GM18858 (cell line): ENCODE data around the gene YBX1.
"Not testable (repeated sequence)": the region's sequence is repeated elsewhere in the genome, so short reads cannot be mapped to it uniquely, and the experiment has no call there.

Experiments used
- ATAC-seq: cut with Tn5 transposase; IDR thresholded peaks from one replicate; pipeline ENCODE4 v1.9.1; 2021; ENCODE audit not compliant: unreplicated experiment

YBX1 gene

GRCh38 chr1:42689912-42690311 is 7.7 kb downstream of the YBX1 start:
- ATAC-seq, result no peak

- ATAC-seq, result no peak
Measured at GRCh38 chr1:42690477-42691156, 8.4 kb downstream of the YBX1 start.

DNA sequence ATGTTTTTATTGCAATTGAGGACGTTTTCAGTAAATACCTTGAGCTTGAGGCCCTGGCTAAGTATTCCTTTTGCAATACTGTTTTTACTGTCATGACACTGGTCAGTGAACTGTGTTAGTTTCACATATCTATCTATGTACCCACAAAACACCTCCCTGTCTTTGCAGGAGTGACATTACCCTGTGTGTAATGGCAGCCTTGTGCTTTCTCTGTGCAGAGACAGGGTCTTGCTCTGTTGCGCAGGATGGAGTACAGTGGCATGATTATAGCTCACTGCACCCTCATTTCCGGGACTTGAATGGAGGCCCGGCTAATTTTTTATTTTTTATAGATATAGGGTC is 8.9 kb downstream of the YBX1 start:
- ATAC-seq, result no peak

DNA sequence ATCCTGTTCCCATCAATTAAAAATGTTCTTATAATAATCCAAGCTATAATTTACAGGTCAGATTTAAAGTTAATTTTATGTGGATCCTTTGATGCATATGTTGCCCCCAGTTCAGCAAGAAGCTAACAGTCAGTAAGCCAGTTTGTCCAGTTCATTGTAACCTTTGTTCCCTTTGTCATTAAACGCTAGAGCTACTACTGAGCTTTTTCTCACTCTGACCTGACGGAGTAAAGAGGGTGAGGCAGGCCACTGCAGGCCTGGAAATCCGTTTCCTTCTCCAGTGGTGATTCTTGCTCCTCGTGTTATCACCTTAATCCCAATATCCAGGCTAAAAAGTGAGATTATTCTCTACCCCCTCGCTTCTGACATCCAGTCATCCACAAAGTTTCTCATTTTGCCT is 10.2 kb downstream of the YBX1 start:
- no peak for ATAC-seq

DNA sequence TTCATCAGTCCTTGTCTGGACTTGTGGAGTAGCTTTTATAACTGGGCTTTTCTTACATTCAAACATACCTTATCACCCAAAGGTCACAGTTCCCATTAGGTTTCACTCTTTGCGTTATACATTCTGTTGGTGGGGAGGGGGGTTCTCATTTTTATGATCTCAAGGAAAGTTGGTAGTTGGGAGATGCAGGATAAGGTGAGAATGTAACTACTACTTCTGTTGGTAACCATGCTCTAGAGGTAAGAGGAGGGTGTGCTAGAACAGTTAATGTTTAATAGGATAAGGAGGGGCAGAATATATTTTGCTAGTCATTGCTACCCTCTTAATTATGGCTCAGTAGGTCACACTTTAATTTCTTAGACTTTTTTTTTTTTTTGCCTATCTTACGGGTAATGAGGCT is 10.7 kb downstream of the YBX1 start:
- ATAC-seq, result no peak

- ATAC-seq, result no peak
Measured at GRCh38 chr1:42698081-42698813, 16.0 kb downstream of the YBX1 start.

DNA sequence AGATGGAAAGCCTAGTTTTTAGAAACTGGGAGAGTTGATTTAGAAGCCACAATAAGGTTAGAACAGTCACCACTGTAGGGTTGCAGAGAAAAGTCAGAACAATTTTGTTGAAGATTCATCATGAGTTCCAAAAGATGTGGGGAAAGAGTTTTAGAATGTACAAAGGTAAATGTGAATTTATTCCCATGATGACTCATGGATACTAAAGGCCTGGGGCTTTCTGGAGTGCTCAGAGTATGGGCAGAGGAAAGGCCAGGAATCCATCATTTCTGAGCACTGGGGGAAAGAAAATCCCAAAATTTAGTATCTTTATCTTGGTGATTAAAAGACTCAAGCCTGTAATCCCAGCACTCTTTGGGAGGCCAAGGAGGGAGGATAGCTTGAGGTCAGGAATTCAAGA is 17.8 kb downstream of the YBX1 start:
- no peak for ATAC-seq

DNA sequence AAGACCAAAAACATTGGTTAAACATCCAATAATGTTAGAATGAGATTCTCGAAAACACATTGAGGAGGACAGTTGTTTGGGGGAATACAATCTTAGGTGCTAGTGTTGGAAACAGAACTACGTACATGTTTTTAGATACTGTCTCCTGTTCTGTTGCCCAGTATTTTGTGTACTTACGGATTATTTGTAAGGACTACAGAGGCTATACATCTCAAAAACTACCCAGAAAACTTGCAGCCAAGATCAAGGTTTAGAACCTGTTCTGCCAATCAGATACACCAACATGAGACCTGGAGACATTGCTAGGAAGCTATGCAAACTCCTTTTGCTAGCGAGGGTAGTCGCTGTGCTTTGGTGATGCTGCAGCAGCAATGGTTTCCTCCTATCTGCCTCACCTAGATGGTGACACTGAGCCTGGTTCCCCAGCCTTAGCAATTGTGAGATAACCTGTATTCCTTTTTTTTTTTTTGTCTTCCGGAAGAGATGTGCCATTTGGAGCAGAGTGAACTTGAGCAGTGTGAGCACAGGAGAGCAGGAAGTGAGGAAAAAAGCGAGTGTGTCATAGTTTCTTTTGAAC is 21.8 kb downstream of the YBX1 start:
- no peak for ATAC-seq

- not testable (repeated sequence) for ATAC-seq
Measured at GRCh38 chr1:42712808-42713207, 30.6 kb downstream of the YBX1 start.

DNA sequence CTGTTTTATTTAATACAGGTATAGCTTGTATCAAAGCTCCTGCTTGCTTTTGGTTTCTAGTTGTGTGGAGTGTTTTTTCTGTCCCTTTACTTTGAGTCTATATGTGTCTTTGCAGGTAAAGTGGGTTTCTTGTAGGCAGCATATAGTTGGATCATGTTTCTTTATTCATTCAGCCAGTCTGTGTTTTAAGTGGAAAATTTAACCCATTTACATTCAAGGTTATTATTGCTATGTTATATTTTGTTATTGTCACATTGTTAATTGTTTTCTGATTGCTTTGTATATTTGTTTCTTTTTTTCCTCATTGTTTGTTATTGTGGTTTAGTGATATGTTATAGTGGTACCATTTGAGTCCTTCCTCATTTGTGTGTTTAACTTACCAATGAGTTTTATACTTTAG is 31.1 kb downstream of the YBX1 start:
- ATAC-seq, result no peak

DNA sequence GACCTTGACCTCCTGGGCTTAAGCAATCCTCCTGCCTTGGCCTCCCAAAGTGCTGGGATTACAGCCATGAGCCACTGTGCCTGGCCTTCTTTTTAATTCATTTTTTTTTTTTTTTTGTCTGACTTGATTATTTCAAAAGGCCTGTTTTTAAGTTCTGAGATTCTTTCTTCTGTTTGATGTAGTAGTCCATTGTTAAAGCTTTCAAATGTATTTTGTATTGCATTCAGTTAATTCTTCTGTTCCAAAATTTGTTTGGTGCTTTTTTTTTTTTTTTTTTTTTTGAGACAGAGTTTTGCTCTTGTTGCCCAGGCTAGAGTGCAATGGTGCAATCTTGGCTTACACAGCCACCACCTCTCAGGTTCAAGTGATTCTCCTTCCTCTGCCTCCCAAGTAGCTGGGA is 32.2 kb downstream of the YBX1 start:
- ATAC-seq, result not testable (repeated sequence)

DNA sequence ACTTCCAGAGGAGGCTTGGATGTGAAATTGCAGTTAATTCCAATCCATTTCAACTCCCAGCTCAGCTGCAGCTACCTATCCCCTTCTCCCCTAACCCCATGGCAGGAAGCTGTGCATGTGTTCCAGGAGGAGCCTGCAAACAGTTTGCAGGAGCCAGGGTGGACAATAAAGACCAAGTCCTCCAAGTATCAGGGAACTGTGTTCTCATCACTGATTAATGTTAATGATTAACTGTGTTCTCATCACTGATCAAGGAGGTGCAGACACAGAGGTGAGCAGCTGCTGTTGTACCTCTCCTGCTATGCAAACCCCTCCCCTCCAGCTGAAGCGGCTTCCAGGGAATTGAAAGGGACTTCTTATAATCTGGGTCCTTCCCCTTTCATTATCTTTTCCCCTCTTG is 38.6 kb downstream of the YBX1 start:
- no peak for ATAC-seq

GRCh38 chr1:42721926-42722325 is 39.7 kb downstream of the YBX1 start:
- ATAC-seq, result no peak

- ATAC-seq, result not testable (repeated sequence)
Measured at GRCh38 chr1:42722403-42722802, 40.2 kb downstream of the YBX1 start.

- no peak for ATAC-seq
Measured at GRCh38 chr1:42723511-42723910, 41.3 kb downstream of the YBX1 start.

DNA sequence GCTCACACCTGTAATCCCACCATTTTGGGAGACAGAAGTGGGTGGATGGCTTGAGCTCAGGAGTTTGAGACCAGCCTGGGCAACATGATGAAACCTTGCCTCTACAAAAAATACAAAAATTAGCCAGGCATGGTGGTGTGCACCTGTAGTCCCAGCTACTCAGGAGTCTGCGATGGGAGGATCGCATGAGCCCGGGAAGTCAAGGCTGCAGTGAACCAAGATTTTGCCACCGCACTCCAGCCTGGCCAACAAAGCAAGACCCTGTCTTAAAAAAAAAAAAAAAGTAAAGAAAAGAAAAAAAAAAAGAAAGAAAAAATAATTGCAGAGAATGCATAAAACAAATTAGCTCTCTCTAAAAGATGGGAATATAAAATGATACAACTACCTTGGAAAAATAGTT is 43.6 kb downstream of the YBX1 start:
- not testable (repeated sequence) for ATAC-seq

- no peak for ATAC-seq
Measured at GRCh38 chr1:42730002-42730401, 47.8 kb downstream of the YBX1 start.

GRCh38 chr1:42730988-42731387 is 48.8 kb downstream of the YBX1 start:
- ATAC-seq, result no peak

- ATAC-seq, result no peak
Measured at GRCh38 chr1:42731585-42731984, 49.4 kb downstream of the YBX1 start.

GRCh38 chr1:42732126-42732680 is 50.0 kb downstream of the YBX1 start:
- ATAC-seq, result no peak

DNA sequence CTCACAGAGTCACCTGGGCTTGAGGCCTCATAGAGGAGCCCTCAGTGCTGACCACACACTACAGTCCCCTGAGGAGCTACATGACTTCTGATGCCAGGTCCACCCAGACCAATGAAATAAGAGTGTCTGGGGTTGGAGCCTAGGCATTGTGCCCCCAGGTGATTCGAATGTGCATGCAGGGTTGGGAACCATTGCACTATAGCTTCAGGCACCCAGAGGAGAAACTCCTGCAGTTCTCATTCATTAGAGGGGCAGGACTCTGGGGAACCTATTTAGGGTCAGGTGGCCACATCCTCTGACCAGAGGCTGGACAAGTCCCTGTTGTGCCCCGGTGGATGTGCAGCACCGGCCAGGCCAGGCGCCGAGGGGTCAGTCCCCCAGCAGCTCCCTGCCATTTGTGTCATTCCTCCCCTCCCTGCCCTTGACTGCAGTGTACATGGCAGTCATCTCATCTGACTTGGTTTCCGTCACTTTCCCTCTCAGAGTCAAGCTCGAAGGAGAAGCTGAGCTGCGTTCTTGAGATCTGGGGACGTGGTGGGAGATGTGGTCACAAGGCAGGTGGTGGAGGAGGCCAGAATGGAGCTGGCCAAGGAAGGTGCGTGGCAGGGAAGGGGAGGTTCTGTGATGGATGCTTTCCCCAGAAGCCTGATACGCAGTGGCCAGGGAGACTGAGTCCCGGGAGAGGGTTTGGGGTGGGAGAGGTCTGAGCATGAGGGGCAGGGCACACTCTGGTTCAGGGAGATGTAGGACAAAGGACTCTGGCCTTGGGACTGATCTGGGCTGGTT is 51.4 kb downstream of the YBX1 start:
- no peak for ATAC-seq
